ENCODE results near the gene GYPA.
"Not testable (repeated sequence)": the region's sequence is repeated elsewhere in the genome, so short reads cannot be mapped to it uniquely, and the experiment has no call there.

GYPA gene

GRCh38 chr4:144128709-144129320, 11.7 kb downstream of the GYPA start:
- DNase-seq (ENCODE audit: low spot score), result not testable (repeated sequence)

- not testable (repeated sequence) for DNase-seq (ENCODE audit: low spot score)
These were observed 15.4 kb downstream of the GYPA start for GRCh38 chr4:144125109-144125508.

GRCh38 chr4:144123982-144124635, 16.4 kb downstream of the GYPA start:
- not testable (repeated sequence) for DNase-seq (ENCODE audit: low spot score)

- DNase-seq (ENCODE audit: low spot score), result not testable (repeated sequence)
These were observed 17.2 kb downstream of the GYPA start for GRCh38 chr4:144123269-144123668.

GRCh38 chr4:144119752-144120151, 20.8 kb downstream of the GYPA start:
- DNase-seq (ENCODE audit: low spot score), result not testable (repeated sequence)

- DNase-seq (ENCODE audit: low spot score), result no peak
These were observed 25.0 kb downstream of the GYPA start for GRCh38 chr4:144115519-144115918.

GRCh38 chr4:144113546-144113945, 27.0 kb downstream of the GYPA start:
- no peak for DNase-seq (ENCODE audit: low spot score)

GRCh38 chr4:144104509-144105130, 35.9 kb downstream of the GYPA start:
- no peak for DNase-seq (ENCODE audit: low spot score)

- DNase-seq (ENCODE audit: low spot score), result not testable (repeated sequence)
These were observed 42.7 kb downstream of the GYPA start for GRCh38 chr4:144097776-144098175.

GRCh38 chr4:144093995-144094394, 46.5 kb downstream of the GYPA start:
- not testable (repeated sequence) for DNase-seq (ENCODE audit: low spot score)

GRCh38 chr4:144091181-144091580, 49.3 kb downstream of the GYPA start:
- not testable (repeated sequence) for DNase-seq (ENCODE audit: low spot score)

- DNase-seq (ENCODE audit: low spot score), result no peak
These were observed 49.8 kb downstream of the GYPA start for GRCh38 chr4:144090744-144091143.

- DNase-seq (ENCODE audit: low spot score), result not testable (repeated sequence)
These were observed 58.5 kb downstream of the GYPA start for GRCh38 chr4:144082053-144082452.

GRCh38 chr4:144080135-144080534, 60.4 kb downstream of the GYPA start:
- DNase-seq (ENCODE audit: low spot score), result not testable (repeated sequence)

- DNase-seq (ENCODE audit: low spot score), result not testable (repeated sequence)
These were observed 61.8 kb downstream of the GYPA start for GRCh38 chr4:144078746-144079145.

- not testable (repeated sequence) for DNase-seq (ENCODE audit: low spot score)
These were observed 79.0 kb downstream of the GYPA start for GRCh38 chr4:144061556-144061955.

GRCh38 chr4:144060234-144060859, 80.2 kb downstream of the GYPA start:
- not testable (repeated sequence) for DNase-seq (ENCODE audit: low spot score)
